ENCODE results near the gene MRPL38.

GRCh38 chr17:75876190-75876937 is 28.3 kb downstream of the MRPL38 start:
- TF ChIP-seq CTCF (IDR thresholded peaks at IDR 0.05; ENCODE audit: borderline replicate concordance, extremely low read depth, low read length, poor library complexity, severe bottlenecking), result no peak
- no peak for TF ChIP-seq EZH2 (IDR thresholded peaks at IDR 0.05; ENCODE audit: borderline replicate concordance, low read depth, low read length, severe bottlenecking)

Data from DND-41 (cell line).